ENCODE data around the gene MS4A7. TPM values are rescaled to one million over a fixed set of nuclear protein-coding genes. Genes with fewer than 3 reads are reported as not detected.

The MS4A7 gene
- total RNA-seq, 3 donors from 2014 or later: 39.0 to 105 (median 45.4) TPM

- Histone ChIP-seq H3K9me3 (peaks cover 0 to 4% of the 10 kb centered on the region in 2 donors), H3K27me3 (no peaks in the 10 kb centered on the region), H3K4me3 (no peak overlapping the region), H3K27ac (no peak overlapping the region), H3K4me1 (no peaks in the 10 kb centered on the region), H3K36me3 (no peaks in the 10 kb centered on the region)
- intact Hi-C loops (cut with DNase I; ENCODE audit: low total_unique reads): no loop called here
- DNase-seq (ENCODE audit: low spot score in 2 of 2): no peak
- no peak for TF ChIP-seq CTCF (IDR thresholded peaks at IDR 0.05)
- no peak for TF ChIP-seq POLR2A (IDR thresholded peaks at IDR 0.05)
- TF ChIP-seq POLR2AphosphoS5 (IDR thresholded peaks at IDR 0.05): no peak
These were observed 44.3 kb downstream of the MS4A7 start for GRCh38 chr11:60422609-60423008.

- Histone ChIP-seq H3K36me3 (no peaks in the 10 kb centered on the region), H3K27me3 (no peaks in the 10 kb centered on the region), H3K27ac (no peak overlapping the region), H3K4me1 (no peaks in the 10 kb centered on the region), H3K4me3 (no peak overlapping the region), H3K9me3 (no peaks in the 10 kb centered on the region)
- intact Hi-C loops (cut with DNase I; ENCODE audit: low total_unique reads): no loop called here
- no peak for TF ChIP-seq CTCF (IDR thresholded peaks at IDR 0.05)
- TF ChIP-seq POLR2A (IDR thresholded peaks at IDR 0.05): no peak
- no peak for TF ChIP-seq POLR2AphosphoS5 (IDR thresholded peaks at IDR 0.05)
- DNase-seq (ENCODE audit: low spot score in 2 of 2): no peak
These were observed 50.2 kb downstream of the MS4A7 start for GRCh38 chr11:60428517-60428916.

GRCh38 chr11:60429272-60429671 is 50.9 kb downstream of the MS4A7 start, which contains the start of gene MS4A5:
Gene MS4A5, plus strand, starts transcription at chr11:60429572. Its CDS starts 103 bp downstream, at chr11:60429675.
- no peak for DNase-seq (ENCODE audit: low spot score in 2 of 2)
- Histone ChIP-seq H3K36me3 (no peaks in the 10 kb centered on the region), H3K9me3 (no peaks in the 10 kb centered on the region), H3K27ac (no peak within 1 kb of the TSS), H3K4me3 (no peak within 1 kb of the TSS), H3K27me3 (no peaks in the 10 kb centered on the region), H3K4me1 (no peaks in the 10 kb centered on the region)
- TF ChIP-seq POLR2AphosphoS5 (IDR thresholded peaks at IDR 0.05): no peak
- TF ChIP-seq CTCF (IDR thresholded peaks at IDR 0.05): no peak
- no peak for TF ChIP-seq POLR2A (IDR thresholded peaks at IDR 0.05)
- intact Hi-C loops (cut with DNase I; ENCODE audit: low total_unique reads): no loop called here

- intact Hi-C loops (cut with DNase I; ENCODE audit: low total_unique reads): no loop called here
- Histone ChIP-seq H3K9me3 (no peaks in the 10 kb centered on the region), H3K27ac (no peak overlapping the region), H3K4me1 (no peaks in the 10 kb centered on the region), H3K36me3 (no peaks in the 10 kb centered on the region), H3K27me3 (no peaks in the 10 kb centered on the region), H3K4me3 (no peak overlapping the region)
- DNase-seq (ENCODE audit: low spot score in 2 of 2): no peak
- TF ChIP-seq POLR2AphosphoS5 (IDR thresholded peaks at IDR 0.05): no peak
- no peak for TF ChIP-seq CTCF (IDR thresholded peaks at IDR 0.05)
- TF ChIP-seq POLR2A (IDR thresholded peaks at IDR 0.05): no peak
These were observed 52.9 kb downstream of the MS4A7 start for GRCh38 chr11:60431251-60431650.

DNA sequence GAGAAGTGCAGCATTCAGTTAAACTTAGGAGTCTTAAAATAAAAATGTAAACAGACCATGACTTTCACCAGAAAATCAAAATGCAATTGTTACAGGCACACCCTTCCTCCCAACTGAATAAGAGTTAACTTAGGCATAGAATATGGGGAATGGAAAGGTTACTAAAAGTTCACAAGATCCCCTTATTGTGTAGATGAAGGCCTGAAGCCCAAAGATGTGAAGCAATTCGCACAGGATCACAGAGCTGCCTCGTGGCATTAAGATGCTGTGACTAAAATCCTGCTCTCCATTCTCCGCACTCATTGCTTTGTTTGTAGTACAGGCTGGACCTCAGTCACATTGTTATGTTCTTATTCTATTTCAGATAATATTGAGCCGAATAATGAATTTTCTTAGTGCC is 55.1 kb downstream of the MS4A7 start:
- intact Hi-C loops (cut with DNase I; ENCODE audit: low total_unique reads): no loop called here
- TF ChIP-seq POLR2AphosphoS5 (IDR thresholded peaks at IDR 0.05) (no peak), CTCF (IDR thresholded peaks at IDR 0.05) (no peak), POLR2A (IDR thresholded peaks at IDR 0.05) (no peak)
- no peak for DNase-seq (ENCODE audit: low spot score in 2 of 2)
- Histone ChIP-seq H3K4me1 (no peaks in the 10 kb centered on the region), H3K4me3 (no peak overlapping the region), H3K9me3 (no peaks in the 10 kb centered on the region), H3K27me3 (no peaks in the 10 kb centered on the region), H3K36me3 (no peaks in the 10 kb centered on the region), H3K27ac (no peak overlapping the region)

Other genes starting within 250 kb of the MS4A7 start
- 100 to 1,000 TPM in 1 of 3 donors, 10 to 100 TPM in 2; 35.1 to 341 (median 68.9) TPM for gene MS4A6A, start 195.4 kb upstream of the MS4A7 start, total RNA-seq
- gene MS4A4E, start 135.4 kb upstream of the MS4A7 start, total RNA-seq: 10 to 100 TPM in 1 of 3 donors, 1 to 10 TPM in 1, under 1 TPM in 1; 0.66 to 14.9 (median 1.5) TPM
- 100 to 1,000 TPM in 1 of 3 donors, 10 to 100 TPM in 1, 1 to 10 TPM in 1; 9.8 to 174 (median 24.6) TPM for gene MS4A4A, start 97.9 kb upstream of the MS4A7 start, total RNA-seq
- gene MS4A6E, start 51.3 kb upstream of the MS4A7 start, total RNA-seq: 1 to 10 TPM in 1 of 3 donors, not detected in 2; 2.1 TPM
- gene MS4A14, start 17.9 kb downstream of the MS4A7 start, total RNA-seq: 1 to 10 TPM; 2.3 to 6.7 (median 2.5) TPM
- gene MS4A5, start 51.0 kb downstream of the MS4A7 start, total RNA-seq: not detected
- gene MS4A1, start 77.3 kb downstream of the MS4A7 start, total RNA-seq: 1 to 10 TPM in 2 of 3 donors, not detected in 1; 1.5 to 1.6 TPM
- 1 to 10 TPM in 1 of 3 donors, not detected in 2; 3.9 TPM for gene MS4A12, start 114.2 kb downstream of the MS4A7 start, total RNA-seq
- not detected for gene MS4A13, start 136.9 kb downstream of the MS4A7 start, total RNA-seq

All from breast epithelium (tissue), 4 donors.